ENCODE measurements around the gene TFR2. TPM values are rescaled to one million over a fixed set of nuclear protein-coding genes. Genes with fewer than 3 reads are reported as not detected.

Gene TFR2
- total and polyA plus RNA-seq, 2 of the 13 experiments (the other 11 are each of a cell fraction or from before 2014, with no cell fraction given), result 36.9 to 64.2 TPM

DNA sequence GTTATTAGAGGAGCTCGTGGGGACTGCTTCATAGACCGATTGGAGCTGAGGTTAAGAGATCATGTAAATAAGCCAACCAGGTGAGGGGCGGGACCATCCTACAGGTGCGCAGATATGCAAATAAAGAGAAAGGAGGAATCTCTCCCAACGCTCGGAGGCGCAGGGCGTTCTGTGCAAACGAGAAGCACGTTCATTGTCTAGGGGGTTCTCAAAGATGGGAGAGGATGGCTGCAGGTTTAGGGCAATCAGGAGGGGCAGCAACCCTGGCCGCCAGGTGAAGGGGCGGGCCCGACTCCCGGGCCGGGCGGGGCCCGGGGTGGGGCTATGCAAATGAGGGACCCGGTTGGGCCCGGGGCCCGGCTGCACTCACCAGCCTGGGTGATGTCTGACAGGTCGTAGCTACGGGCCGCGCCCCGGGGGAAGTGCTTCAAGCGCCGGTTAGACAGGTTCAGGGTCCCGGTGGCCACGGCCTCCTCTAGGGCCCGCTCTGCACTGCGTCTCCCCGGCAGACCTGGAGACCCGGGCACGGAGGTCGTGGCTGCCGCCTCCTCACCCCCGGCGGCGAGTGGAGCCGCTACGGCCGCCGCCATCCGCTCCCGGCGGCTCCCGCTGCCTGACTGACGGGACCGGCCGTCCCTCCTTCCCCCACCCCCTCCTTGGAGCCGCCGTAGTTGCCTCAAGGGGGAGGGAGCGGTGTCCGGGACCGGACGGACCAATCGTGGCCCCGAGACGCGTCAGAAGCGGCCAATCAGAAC lies 55.7 kb downstream of the TFR2 start, which contains the start of gene LRCH4 (continued):
- TF ChIP-seq ZNF543 (CRISPR knock-in tag; IDR thresholded peaks at IDR 0.05) (peak; percentile 83), KLF6 (CRISPR knock-in tag; IDR thresholded peaks at IDR 0.05) (peak; percentile 82; the same call in 1 of the 2 replicates), GATAD1 (CRISPR knock-in tag; IDR thresholded peaks at IDR 0.05) (peak; percentile 91), FOXO1 (CRISPR knock-in tag; IDR thresholded peaks at IDR 0.05) (0 out of 2 replicates have a peak, but pooled peaks have one; percentile 50), ZNF3 (CRISPR knock-in tag; IDR thresholded peaks at IDR 0.05) (no peak), SPEN (CRISPR knock-in tag; IDR thresholded peaks at IDR 0.05; ENCODE audit: low read depth) (peak; percentile 89), NONO (IDR thresholded peaks at IDR 0.05) (no peak), NONO (CRISPR knock-in tag; conservative IDR thresholded peaks at IDR 0.05) (peak; percentile 97), HDAC1 (CRISPR knock-in tag; IDR thresholded peaks at IDR 0.05) (peak; percentile 88), ZNF564 (CRISPR knock-in tag; IDR thresholded peaks at IDR 0.05) (no peak), RCOR2 (CRISPR knock-in tag; IDR thresholded peaks at IDR 0.05) (no peak), RXRA (CRISPR knock-in tag; IDR thresholded peaks at IDR 0.05) (peak; percentile 74; the same call in 1 of the 2 replicates), PHF20 (CRISPR knock-in tag; IDR thresholded peaks at IDR 0.05) (peak; percentile 77), ZNF776 (CRISPR knock-in tag; IDR thresholded peaks at IDR 0.05) (peak; percentile 82), ZNF619 (CRISPR knock-in tag; IDR thresholded peaks at IDR 0.05) (peak; percentile 92), ZNF451 (CRISPR knock-in tag; IDR thresholded peaks at IDR 0.05) (no peak), EP300 (IDR thresholded peaks at IDR 0.05; ENCODE audit: low read depth in 2 of 2, low read length in 2 of 2) (peak; percentile 24 to 67; a peak in 2 of 4 replicates), EP300 (CRISPR knock-in tag; IDR thresholded peaks at IDR 0.05; ENCODE audit: borderline replicate concordance) (peak; percentile 46; the same call in 1 of the 2 replicates), HNRNPUL1 (IDR thresholded peaks at IDR 0.05; ENCODE audit: low read depth, low read length) (peak; percentile 63; the same call in 1 of the 2 replicates), TAF1 (CRISPR knock-in tag; IDR thresholded peaks at IDR 0.05) (peak; percentile 93)
- TF ChIP-seq, protein P1, sequence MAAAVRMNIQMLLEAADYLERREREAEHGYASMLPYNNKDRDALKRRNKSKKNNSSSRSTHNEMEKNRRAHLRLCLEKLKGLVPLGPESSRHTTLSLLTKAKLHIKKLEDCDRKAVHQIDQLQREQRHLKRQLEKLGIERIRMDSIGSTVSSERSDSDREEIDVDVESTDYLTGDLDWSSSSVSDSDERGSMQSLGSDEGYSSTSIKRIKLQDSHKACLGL (CRISPR knock-in tag; IDR thresholded peaks at IDR 0.05), result peak; percentile 74
- TF ChIP-seq, protein P2, sequence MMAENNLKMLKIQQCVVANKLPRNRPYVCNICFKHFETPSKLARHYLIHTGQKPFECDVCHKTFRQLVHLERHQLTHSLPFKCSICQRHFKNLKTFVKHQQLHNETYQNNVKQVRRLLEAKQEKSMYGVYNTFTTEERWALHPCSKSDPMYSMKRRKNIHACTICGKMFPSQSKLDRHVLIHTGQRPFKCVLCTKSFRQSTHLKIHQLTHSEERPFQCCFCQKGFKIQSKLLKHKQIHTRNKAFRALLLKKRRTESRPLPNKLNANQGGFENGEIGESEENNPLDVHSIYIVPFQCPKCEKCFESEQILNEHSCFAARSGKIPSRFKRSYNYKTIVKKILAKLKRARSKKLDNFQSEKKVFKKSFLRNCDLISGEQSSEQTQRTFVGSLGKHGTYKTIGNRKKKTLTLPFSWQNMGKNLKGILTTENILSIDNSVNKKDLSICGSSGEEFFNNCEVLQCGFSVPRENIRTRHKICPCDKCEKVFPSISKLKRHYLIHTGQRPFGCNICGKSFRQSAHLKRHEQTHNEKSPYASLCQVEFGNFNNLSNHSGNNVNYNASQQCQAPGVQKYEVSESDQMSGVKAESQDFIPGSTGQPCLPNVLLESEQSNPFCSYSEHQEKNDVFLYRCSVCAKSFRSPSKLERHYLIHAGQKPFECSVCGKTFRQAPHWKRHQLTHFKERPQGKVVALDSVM (CRISPR knock-in tag; IDR thresholded peaks at IDR 0.05), result 0 out of 2 replicates have a peak, but pooled peaks have one; percentile 28
- TF ChIP-seq, protein P3, sequence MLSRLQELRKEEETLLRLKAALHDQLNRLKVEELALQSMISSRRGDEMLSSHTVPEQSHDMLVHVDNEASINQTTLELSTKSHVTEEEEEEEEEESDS (CRISPR knock-in tag; IDR thresholded peaks at IDR 0.05; ENCODE audit: borderline replicate concordance), result peak; percentile 99
- TF ChIP-seq, protein P4, sequence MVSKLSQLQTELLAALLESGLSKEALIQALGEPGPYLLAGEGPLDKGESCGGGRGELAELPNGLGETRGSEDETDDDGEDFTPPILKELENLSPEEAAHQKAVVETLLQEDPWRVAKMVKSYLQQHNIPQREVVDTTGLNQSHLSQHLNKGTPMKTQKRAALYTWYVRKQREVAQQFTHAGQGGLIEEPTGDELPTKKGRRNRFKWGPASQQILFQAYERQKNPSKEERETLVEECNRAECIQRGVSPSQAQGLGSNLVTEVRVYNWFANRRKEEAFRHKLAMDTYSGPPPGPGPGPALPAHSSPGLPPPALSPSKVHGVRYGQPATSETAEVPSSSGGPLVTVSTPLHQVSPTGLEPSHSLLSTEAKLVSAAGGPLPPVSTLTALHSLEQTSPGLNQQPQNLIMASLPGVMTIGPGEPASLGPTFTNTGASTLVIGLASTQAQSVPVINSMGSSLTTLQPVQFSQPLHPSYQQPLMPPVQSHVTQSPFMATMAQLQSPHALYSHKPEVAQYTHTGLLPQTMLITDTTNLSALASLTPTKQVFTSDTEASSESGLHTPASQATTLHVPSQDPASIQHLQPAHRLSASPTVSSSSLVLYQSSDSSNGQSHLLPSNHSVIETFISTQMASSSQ (IDR thresholded peaks at IDR 0.05; ENCODE audit: low read depth), result no peak
- TF ChIP-seq, protein P4 (CRISPR knock-in tag; IDR thresholded peaks at IDR 0.05; ENCODE audit: borderline replicate concordance), result peak; percentile 69; the same call in 1 of the 2 replicates
